SW480 (cell line): ENCODE data around the gene PDS5A.
"Not testable (repeated sequence)": the region's sequence is repeated elsewhere in the genome, so short reads cannot be mapped to it uniquely, and the experiment has no call there.

Experiments used
- DNase-seq: peaks from one replicate; pipeline ENCODE4 v3.0.0-alpha.2; 2016; ENCODE audit warnings: low spot score

PDS5A gene

GRCh38 chr4:39899291-39899690, 78.4 kb downstream of the PDS5A start:
- DNase-seq = no peak

- no peak for DNase-seq
Measured at GRCh38 chr4:39898015-39898414, 79.7 kb downstream of the PDS5A start.

- no peak for DNase-seq
Measured at GRCh38 chr4:39893693-39894072, 84.0 kb downstream of the PDS5A start.

- DNase-seq = no peak
Measured at GRCh38 chr4:39892988-39893692, 84.6 kb downstream of the PDS5A start.

- DNase-seq = no peak
Measured at GRCh38 chr4:39889226-39889625, 88.5 kb downstream of the PDS5A start.

- no peak for DNase-seq
Measured at GRCh38 chr4:39888541-39888940, 89.2 kb downstream of the PDS5A start.

- no peak for DNase-seq
Measured at GRCh38 chr4:39883646-39884045, 94.1 kb downstream of the PDS5A start.

- DNase-seq = no peak
Measured at GRCh38 chr4:39881789-39882188, 95.9 kb downstream of the PDS5A start.

- no peak for DNase-seq
Measured at GRCh38 chr4:39877971-39878370, 99.7 kb downstream of the PDS5A start.

GRCh38 chr4:39873823-39874222, 103.9 kb downstream of the PDS5A start:
- no peak for DNase-seq

- DNase-seq = no peak
Measured at GRCh38 chr4:39865280-39865679, 112.4 kb downstream of the PDS5A start.

- DNase-seq = no peak
Measured at GRCh38 chr4:39864391-39864790, 113.3 kb downstream of the PDS5A start.

GRCh38 chr4:39860804-39861203, 116.9 kb downstream of the PDS5A start:
- DNase-seq = no peak

- DNase-seq = peak; percentile 6
Measured at GRCh38 chr4:39855909-39856512, 121.7 kb downstream of the PDS5A start.

GRCh38 chr4:39852636-39853035, 125.1 kb downstream of the PDS5A start:
- DNase-seq = no peak

- DNase-seq = no peak
Measured at GRCh38 chr4:39850727-39851126, 127.0 kb downstream of the PDS5A start.

- no peak for DNase-seq
Measured at GRCh38 chr4:39846705-39847104, 131.0 kb downstream of the PDS5A start.

- DNase-seq = no peak
Measured at GRCh38 chr4:39846120-39846519, 131.6 kb downstream of the PDS5A start.

GRCh38 chr4:39841894-39842293, 135.8 kb downstream of the PDS5A start:
- DNase-seq = no peak

- not testable (repeated sequence) for DNase-seq
Measured at GRCh38 chr4:39840516-39840915, 137.2 kb downstream of the PDS5A start.

GRCh38 chr4:39840027-39840426, 137.7 kb downstream of the PDS5A start:
- no peak for DNase-seq

GRCh38 chr4:39838431-39838830, 139.3 kb downstream of the PDS5A start:
- not testable (repeated sequence) for DNase-seq

GRCh38 chr4:39834269-39834668, 143.4 kb downstream of the PDS5A start:
- no peak for DNase-seq

GRCh38 chr4:39825741-39826231, 151.9 kb downstream of the PDS5A start:
- DNase-seq = no peak
